SU-DHL-6 (cell line): Measurements from ENCODE around the gene LCE1F.

ENCODE experiments used
- H2AFZ ChIP-seq: fragments of 200-600 bp; sonication (generic); 2 replicates; pipeline ENCODE4 v1.6.1; 2014; ENCODE audit warnings: low read depth, mild to moderate bottlenecking, moderate library complexity, mixed read lengths, antibody characterized with exemption, low read length; ENCODE audit not compliant: severe bottlenecking
- H3F3A ChIP-seq: fragments of 200-600 bp; shearing (Covaris generic); 2 replicates; pipeline ENCODE4 v1.6.0; 2016; ENCODE audit warnings: antibody characterized with exemption, mild to moderate bottlenecking; ENCODE audit not compliant: insufficient read depth
- H3K27ac ChIP-seq: fragments of 200-600 bp; sonication (generic); 2 replicates; pipeline ENCODE4 v1.5.1; 2016; ENCODE audit warnings: low read depth, mild to moderate bottlenecking, low read length, moderate library complexity, mixed read lengths
- H3K27me3 ChIP-seq: fragments of 200-600 bp; sonication (generic), shearing (Covaris generic); 2 replicates; pipeline ENCODE4 v1.6.0; 2014; ENCODE audit warnings: mild to moderate bottlenecking, low read length
- H3K36me3 ChIP-seq: fragments of 200-600 bp; sonication (generic); 2 replicates; pipeline ENCODE4 v1.6.1; 2014; ENCODE audit warnings: mild to moderate bottlenecking, low read length, mixed read lengths
- H3K4me2 ChIP-seq: fragments of 300-600, 200-600 bp; shearing (Covaris generic), sonication (generic); 2 replicates; pipeline ENCODE4 v1.6.0; 2014; ENCODE audit warnings: low read length, low read depth, mild to moderate bottlenecking; ENCODE audit not compliant: poor library complexity, severe bottlenecking
- H3K4me3 ChIP-seq: fragments of 200-600 bp; sonication (generic); 2 replicates; pipeline ENCODE4 v1.5.1; 2014; ENCODE audit warnings: antibody characterized with exemption, low read length, mild to moderate bottlenecking, mixed read lengths; ENCODE audit not compliant: insufficient read depth, poor library complexity, severe bottlenecking
- H3K79me2 ChIP-seq: fragments of 200-600 bp; sonication (generic); 2 replicates; pipeline ENCODE4 v1.6.1; 2014; ENCODE audit warnings: mild to moderate bottlenecking, low read length, moderate library complexity; ENCODE audit not compliant: insufficient read depth
- H3K9ac ChIP-seq: fragments of 200-600 bp; sonication (generic); 2 replicates; pipeline ENCODE4 v1.7.0; 2014; ENCODE audit warnings: mild to moderate bottlenecking, low read length
- H3K9me2 ChIP-seq: fragments of 200-600 bp; sonication (generic); replicated peaks from 2 replicates; pipeline ENCODE4 v1.6.1; 2014; ENCODE audit warnings: low read length; ENCODE audit not compliant: insufficient read depth
- H3K9me3 ChIP-seq: fragments of 200-600 bp; sonication (generic); 2 replicates; pipeline ENCODE4 v1.6.1; 2014; ENCODE audit warnings: low read length, mixed read lengths; ENCODE audit not compliant: insufficient read depth
- H4K20me1 ChIP-seq: fragments of 200-600 bp; sonication (generic); 2 replicates; pipeline ENCODE4 v1.6.1; 2014; ENCODE audit warnings: low read depth, mild to moderate bottlenecking, antibody characterized with exemption, low read length, moderate library complexity, mixed read lengths
- CTCF ChIP-seq: fragments of 200-600 bp; sonication (generic); IDR thresholded peaks from one replicate; pipeline ENCODE4 v1.5.1; 2017; ENCODE audit warnings: antibody characterized with exemption, mild to moderate bottlenecking, low read length, moderate library complexity; ENCODE audit not compliant: insufficient read depth, poor library complexity, severe bottlenecking
- EZH2phosphoT487 ChIP-seq: fragments of 200-600 bp; sonication (generic), shearing (Covaris generic); conservative IDR thresholded peaks from 2 replicates; pipeline ENCODE4 v1.6.1; 2018; ENCODE audit warnings: mild to moderate bottlenecking, antibody characterized with exemption, low read length, moderate library complexity, mixed read lengths

Gene LCE1F

GRCh38 chr1:152759453-152760173 lies 15.3 kb upstream of the LCE1F start:
- no peak overlapping the region for H3K9ac ChIP-seq
- no peaks in the 10 kb centered on the region for H3K27me3 ChIP-seq
- no peaks in the 10 kb centered on the region for H3F3A ChIP-seq
- no peaks in the 10 kb centered on the region for H4K20me1 ChIP-seq
- H3K79me2 ChIP-seq, result no peaks in the 10 kb centered on the region
- H3K4me3 ChIP-seq, result no peak overlapping the region
- H2AFZ ChIP-seq, result no peak overlapping the region
- no peak overlapping the region for H3K4me2 ChIP-seq
- no peak for TF ChIP-seq CTCF
- TF ChIP-seq EZH2phosphoT487, result no peak
- H3K9me2 ChIP-seq, result no peaks in the 10 kb centered on the region
- H3K36me3 ChIP-seq, result no peaks in the 10 kb centered on the region
- H3K27ac ChIP-seq, result no peak overlapping the region
- H3K9me3 ChIP-seq, result no peaks in the 10 kb centered on the region

GRCh38 chr1:152760551-152761190 lies 14.3 kb upstream of the LCE1F start:
- TF ChIP-seq CTCF, result no peak
- no peak for TF ChIP-seq EZH2phosphoT487
- Histone ChIP-seq H2AFZ (no peak overlapping the region), H3K4me2 (no peak overlapping the region), H3K27me3 (no peaks in the 10 kb centered on the region), H3K9ac (no peak overlapping the region), H3K79me2 (no peaks in the 10 kb centered on the region), H3F3A (no peaks in the 10 kb centered on the region), H3K36me3 (no peaks in the 10 kb centered on the region), H3K4me3 (no peak overlapping the region), H3K27ac (no peak overlapping the region), H3K9me3 (no peaks in the 10 kb centered on the region), H3K9me2 (no peaks in the 10 kb centered on the region), H4K20me1 (no peaks in the 10 kb centered on the region)

GRCh38 chr1:152761609-152762213 lies 13.2 kb upstream of the LCE1F start:
- no peak overlapping the region for H3K4me3 ChIP-seq
- no peak overlapping the region for H2AFZ ChIP-seq
- H3K27me3 ChIP-seq, result no peaks in the 10 kb centered on the region
- H3K9ac ChIP-seq, result no peak overlapping the region
- H3F3A ChIP-seq, result no peaks in the 10 kb centered on the region
- H3K79me2 ChIP-seq, result no peaks in the 10 kb centered on the region
- H3K27ac ChIP-seq, result no peak overlapping the region
- no peaks in the 10 kb centered on the region for H3K9me3 ChIP-seq
- TF ChIP-seq CTCF (no peak), EZH2phosphoT487 (no peak)
- no peak overlapping the region for H3K4me2 ChIP-seq
- H3K36me3 ChIP-seq, result no peaks in the 10 kb centered on the region
- no peaks in the 10 kb centered on the region for H3K9me2 ChIP-seq
- no peaks in the 10 kb centered on the region for H4K20me1 ChIP-seq
